ENCODE measurements around the gene PLAAT4. TPM values are rescaled to one million over a fixed set of nuclear protein-coding genes. Genes with fewer than 3 reads are reported as not detected.
A peak's percentile ranks its signal among the peaks of the same experiment; 100 is the strongest.

PLAAT4 gene
- total RNA-seq, 1 donor from 2014 or later = 150 TPM

DNA sequence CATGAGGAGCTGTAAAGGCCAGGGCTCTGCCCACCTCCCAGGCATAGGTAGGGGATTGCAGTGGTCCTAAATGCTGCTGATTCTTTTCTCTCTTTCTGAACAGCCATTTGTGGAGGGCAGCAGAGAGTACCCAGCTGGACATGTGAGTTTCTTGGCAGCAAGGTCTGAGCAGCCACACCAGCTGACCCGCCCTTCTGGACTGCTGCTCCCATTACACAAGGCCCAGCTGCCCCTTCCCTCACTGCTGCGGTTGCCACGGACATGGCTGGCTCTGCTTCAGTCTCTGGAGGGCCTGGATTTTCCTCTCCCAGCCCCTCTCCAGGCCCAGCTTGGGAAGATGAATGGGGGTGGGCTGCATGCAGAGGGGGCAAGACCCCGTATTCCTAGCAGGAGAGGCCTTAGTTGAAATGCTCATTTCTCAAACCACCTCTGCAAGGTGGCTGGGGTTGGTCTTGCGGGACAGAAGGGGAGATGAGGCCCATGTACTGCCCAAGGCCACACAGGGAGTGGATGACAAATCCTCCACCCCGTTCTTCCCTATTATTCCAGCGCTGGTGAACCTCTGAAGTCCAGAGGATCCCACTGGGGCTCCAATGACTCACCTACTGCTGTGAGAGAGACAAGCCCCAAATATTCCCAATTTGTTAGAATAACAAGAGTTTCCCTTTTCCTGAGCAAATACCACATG, 26.1 kb upstream of the PLAAT4 start:
- no peak overlapping the region for H3K27ac ChIP-seq
- peak; percentile 70 for DNase-seq
- no peaks in the 10 kb centered on the region for H3K9me3 ChIP-seq
- peak; percentile 52 to 73 for ATAC-seq
- H3K36me3 ChIP-seq = no peaks in the 10 kb centered on the region
- no peak overlapping the region for H3K4me3 ChIP-seq
- TF ChIP-seq, protein P1, sequence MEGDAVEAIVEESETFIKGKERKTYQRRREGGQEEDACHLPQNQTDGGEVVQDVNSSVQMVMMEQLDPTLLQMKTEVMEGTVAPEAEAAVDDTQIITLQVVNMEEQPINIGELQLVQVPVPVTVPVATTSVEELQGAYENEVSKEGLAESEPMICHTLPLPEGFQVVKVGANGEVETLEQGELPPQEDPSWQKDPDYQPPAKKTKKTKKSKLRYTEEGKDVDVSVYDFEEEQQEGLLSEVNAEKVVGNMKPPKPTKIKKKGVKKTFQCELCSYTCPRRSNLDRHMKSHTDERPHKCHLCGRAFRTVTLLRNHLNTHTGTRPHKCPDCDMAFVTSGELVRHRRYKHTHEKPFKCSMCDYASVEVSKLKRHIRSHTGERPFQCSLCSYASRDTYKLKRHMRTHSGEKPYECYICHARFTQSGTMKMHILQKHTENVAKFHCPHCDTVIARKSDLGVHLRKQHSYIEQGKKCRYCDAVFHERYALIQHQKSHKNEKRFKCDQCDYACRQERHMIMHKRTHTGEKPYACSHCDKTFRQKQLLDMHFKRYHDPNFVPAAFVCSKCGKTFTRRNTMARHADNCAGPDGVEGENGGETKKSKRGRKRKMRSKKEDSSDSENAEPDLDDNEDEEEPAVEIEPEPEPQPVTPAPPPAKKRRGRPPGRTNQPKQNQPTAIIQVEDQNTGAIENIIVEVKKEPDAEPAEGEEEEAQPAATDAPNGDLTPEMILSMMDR (IDR thresholded peaks at IDR 0.05) = no peak
- intact Hi-C loops (cut with DNase I) = no loop called here
- peaks cover 30% of the 10 kb centered on the region for H3K4me1 ChIP-seq
- H3K27me3 ChIP-seq (ENCODE audit: low read depth) = no peaks in the 10 kb centered on the region

DNA sequence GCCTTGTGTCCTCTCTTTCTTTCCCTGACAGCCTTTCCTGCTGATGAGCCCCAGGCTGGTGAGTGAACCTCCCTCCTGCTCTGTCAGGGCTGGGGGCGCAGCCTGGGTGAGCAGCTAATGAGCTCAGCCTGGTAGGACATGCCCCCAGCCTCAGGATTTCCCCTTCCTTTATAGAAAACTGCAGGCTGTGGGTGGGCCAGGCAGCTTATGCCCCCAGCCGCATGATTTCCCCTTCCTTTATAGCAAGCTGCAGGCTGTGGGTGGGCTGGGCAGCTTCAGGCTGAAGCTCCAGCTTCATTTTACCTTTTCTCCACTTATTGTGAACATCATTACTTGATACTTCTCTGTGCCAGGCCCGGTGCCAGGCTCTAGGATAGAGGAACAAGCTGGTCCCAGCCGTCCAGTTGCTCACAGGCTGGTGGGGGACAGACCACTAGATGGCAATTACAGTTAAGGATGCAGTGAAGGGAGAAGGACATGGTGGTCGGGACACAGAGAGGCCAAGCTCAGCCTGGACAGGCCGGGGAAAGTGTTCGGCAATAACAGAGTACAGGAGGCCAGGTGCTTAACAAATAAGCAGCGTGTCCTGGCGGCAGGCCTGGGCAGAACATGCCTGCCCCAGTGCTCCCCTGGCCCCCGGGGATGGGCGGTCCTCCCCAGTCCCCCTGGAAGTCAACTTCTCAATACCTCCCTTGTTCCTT, 25.4 kb upstream of the PLAAT4 start:
- intact Hi-C loops (cut with DNase I) = no loop called here
- no peak overlapping the region for H3K4me3 ChIP-seq
- ATAC-seq = no peak
- no peaks in the 10 kb centered on the region for H3K36me3 ChIP-seq
- no peaks in the 10 kb centered on the region for H3K27me3 ChIP-seq (ENCODE audit: low read depth)
- no peak for DNase-seq
- no peaks in the 10 kb centered on the region for H3K9me3 ChIP-seq
- TF ChIP-seq, protein P1 (IDR thresholded peaks at IDR 0.05) = no peak
- peaks cover 23% of the 10 kb centered on the region for H3K4me1 ChIP-seq
- no peak overlapping the region for H3K27ac ChIP-seq

DNA sequence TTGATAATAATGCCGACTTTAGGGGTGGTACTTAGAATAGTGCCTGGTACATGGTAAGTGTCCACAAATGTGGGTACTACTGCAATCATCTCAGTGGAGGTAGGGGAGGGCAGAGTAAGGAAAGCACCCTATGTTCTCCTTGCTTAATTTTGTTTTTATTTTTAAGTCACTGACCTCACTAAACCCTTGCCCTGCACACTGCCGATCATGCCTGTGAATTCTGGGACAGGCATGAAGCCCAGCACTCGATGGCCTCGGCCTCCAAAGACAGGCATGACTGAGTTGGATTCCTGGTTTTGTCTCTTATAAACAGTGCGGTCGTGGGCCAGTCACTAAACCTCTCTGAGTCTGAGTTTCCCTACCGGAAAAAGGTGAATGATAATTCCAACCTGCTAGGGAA, 23.8 kb upstream of the PLAAT4 start:
- ATAC-seq (no peak), DNase-seq (no peak)
- Histone ChIP-seq H3K4me1 (peaks cover 12% of the 10 kb centered on the region), H3K36me3 (no peaks in the 10 kb centered on the region), H3K27ac (no peak overlapping the region), H3K27me3 (ENCODE audit: low read depth) (no peaks in the 10 kb centered on the region), H3K9me3 (no peaks in the 10 kb centered on the region), H3K4me3 (no peak overlapping the region)
- intact Hi-C loops (cut with DNase I) = no loop called here
- TF ChIP-seq, protein P1 (IDR thresholded peaks at IDR 0.05) = no peak

DNA sequence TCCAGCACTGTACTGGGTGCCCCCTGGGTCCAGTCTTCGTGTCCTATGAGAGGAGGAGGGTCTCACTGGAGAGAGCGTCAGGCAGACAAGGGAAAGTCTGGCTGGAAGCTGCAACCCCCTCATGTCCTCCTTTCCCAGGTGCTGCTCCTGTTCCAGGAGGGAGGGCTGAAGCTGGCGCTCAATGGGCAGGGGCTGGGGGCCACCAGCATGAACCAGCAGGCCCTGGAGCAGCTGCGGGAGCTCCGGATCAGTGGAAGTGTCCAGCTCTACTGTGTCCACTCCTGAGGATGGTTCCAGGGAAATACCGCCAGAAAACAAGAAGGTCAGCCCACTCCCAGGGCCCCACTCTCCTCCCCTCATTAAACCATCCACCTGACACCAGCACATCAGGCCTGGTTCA, 20.5 kb upstream of the PLAAT4 start:
- no peak overlapping the region for H3K27ac ChIP-seq
- intact Hi-C loops (cut with DNase I) = no loop called here

DNA sequence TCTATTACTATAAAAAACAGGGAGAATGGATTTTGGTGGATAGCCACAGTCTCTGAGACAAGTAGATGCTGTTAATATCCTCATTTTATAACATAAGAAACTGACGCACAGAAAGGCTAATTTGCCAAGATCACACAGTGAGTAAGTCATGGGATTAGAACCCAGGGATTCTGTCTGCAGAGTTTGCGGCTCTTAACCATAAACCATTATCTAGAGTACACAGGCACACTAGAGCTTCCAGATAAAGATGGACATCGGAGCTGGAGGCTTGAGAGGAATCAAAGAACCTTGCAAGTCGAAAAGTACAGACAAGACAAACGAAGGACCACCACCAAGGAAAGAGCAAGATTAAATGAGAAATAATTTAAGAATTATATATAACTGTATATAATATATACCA, 19.5 kb upstream of the PLAAT4 start:
- ATAC-seq (no peak), DNase-seq (no peak)
- Histone ChIP-seq H3K27ac (no peak overlapping the region), H3K36me3 (no peaks in the 10 kb centered on the region), H3K4me3 (no peak overlapping the region), H3K4me1 (no peaks in the 10 kb centered on the region), H3K9me3 (no peaks in the 10 kb centered on the region), H3K27me3 (ENCODE audit: low read depth) (no peaks in the 10 kb centered on the region)
- intact Hi-C loops (cut with DNase I) = no loop called here
- TF ChIP-seq, protein P1 (IDR thresholded peaks at IDR 0.05) = no peak

More for the DNA sequence above, 20.5 kb upstream of the PLAAT4 start:
- ATAC-seq (no peak), DNase-seq (no peak)
- Histone ChIP-seq H3K4me3 (no peak overlapping the region), H3K9me3 (no peaks in the 10 kb centered on the region), H3K27me3 (ENCODE audit: low read depth) (no peaks in the 10 kb centered on the region), H3K36me3 (no peaks in the 10 kb centered on the region), H3K4me1 (peaks cover under 1% of the 10 kb centered on the region)
- TF ChIP-seq, protein P1 (IDR thresholded peaks at IDR 0.05) = no peak
